Heart left ventricle (tissue), 13 donors: ENCODE results near the gene CACNA2D3.

Source experiments
- CTCF ChIP-seq, 12 donors: fragments of 200-600 bp; sonication (generic) in 4 of 12; IDR thresholded peaks; one replicate each; pipeline versions ENCODE4 v1.5.0 to v1.8.0; 2018 to 2022; ENCODE audit warnings: antibody characterized with exemption in 12 of 12, mild to moderate bottlenecking in 5 of 12
- POLR2A ChIP-seq, 2 donors: fragments of 450-650 bp; IDR thresholded peaks; one replicate each; pipeline ENCODE4 v1.6.1; 2017; ENCODE audit warnings: antibody characterized with exemption in 2 of 2, mild to moderate bottlenecking in 2 of 2, moderate library complexity in 2 of 2
- donor health status: ischemic (EF 13 %, LVEDD 7.1; RV severe dilation, severe dysfunction).
- donor health status: DM: no; HTN: yes; CAD: no.
- donor health status: DM: no; HTN: no; CAD: no.
- donor health status: ischemic (EF 25% LVEDD 6.9; RV normal size, moderate dysfunction).
- donor health status: ischemic (EF 25% LVEDD 5.7; RV mildly dilated, moderate dysfunction).
- donor health status: ischemic (EF 35%, LVEDD 5.7; RV mildly dilated, moderate dysfunction).
- donor health status: nonischemic (EF 11% LVEDD 7.7; RV severe dilation, severe dysfunction).
- donor health status: DM: yes; HTN: yes; CAD: no.
- donor health status: PGD.
- donor health status: ischemic (EF 29% LVEDD 5.4; RV normal size, mild dysfunction).
- donor health status: nonischemic (EF 23%, LVEDD 6.1; RV moderate dilation, normal function).

- TF ChIP-seq CTCF (IDR thresholded peaks at IDR 0.05) (no peak), POLR2A (IDR thresholded peaks at IDR 0.05) (no peak)
Observed at GRCh38 chr3:54528668-54529067, 406.3 kb downstream of the CACNA2D3 start.
